Fibroblast of the aortic adventitia (primary cell): ENCODE data around the gene SYCN. TPM values are rescaled to one million over a fixed set of nuclear protein-coding genes. Genes with fewer than 3 reads are reported as not detected.

Experiments used
- DNase-seq: peaks from one replicate; pipeline ENCODE4 v3.0.0-alpha.2; 2010; ENCODE audit warnings: low read depth
- H3K4me3 ChIP-seq: 2 replicates; pipeline ENCODE4 v1.5.1; 2011; ENCODE audit warnings: low read depth, mild to moderate bottlenecking, control low read depth, low read length, moderate library complexity
- total RNA-seq: library from RNA; depleted of rRNA; stranded (reverse); fragments of >200 nt; gene quantifications from 2 replicates; pipeline ENCODE4 v1.2.3, GENCODE V29; 2012; ENCODE audit warnings: low replicate concordance
- TF ChIP-seq, protein P1 (sequence below): IDR thresholded peaks from 2 replicates; pipeline ENCODE4 v1.5.1; 2011; ENCODE audit warnings: mild to moderate bottlenecking, low read length, control low read depth, inconsistent platforms; ENCODE audit not compliant: insufficient read depth

SYCN gene
- total RNA-seq, 1 donor, result not detected

DNA sequence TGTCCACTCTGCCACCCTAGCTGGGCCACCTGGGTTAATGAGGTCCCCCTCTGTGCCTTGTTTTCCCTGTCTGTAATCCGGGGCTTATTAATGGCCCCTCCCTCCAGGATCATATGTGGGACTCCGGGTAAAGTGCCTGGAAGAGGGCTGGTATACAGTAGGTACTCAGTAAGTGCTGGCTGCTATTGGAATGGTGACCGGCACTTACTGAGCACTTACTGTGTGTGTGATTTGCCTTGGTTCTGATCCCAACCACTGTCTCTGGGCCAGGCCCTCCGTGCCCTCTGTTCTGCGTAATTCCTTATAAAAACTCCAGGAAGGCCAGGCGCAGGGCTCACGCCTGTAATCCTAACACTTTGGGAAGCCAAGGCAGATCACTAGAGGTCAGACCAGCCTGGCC lies 38.2 kb downstream of the SYCN start:
- TF ChIP-seq, protein P1, sequence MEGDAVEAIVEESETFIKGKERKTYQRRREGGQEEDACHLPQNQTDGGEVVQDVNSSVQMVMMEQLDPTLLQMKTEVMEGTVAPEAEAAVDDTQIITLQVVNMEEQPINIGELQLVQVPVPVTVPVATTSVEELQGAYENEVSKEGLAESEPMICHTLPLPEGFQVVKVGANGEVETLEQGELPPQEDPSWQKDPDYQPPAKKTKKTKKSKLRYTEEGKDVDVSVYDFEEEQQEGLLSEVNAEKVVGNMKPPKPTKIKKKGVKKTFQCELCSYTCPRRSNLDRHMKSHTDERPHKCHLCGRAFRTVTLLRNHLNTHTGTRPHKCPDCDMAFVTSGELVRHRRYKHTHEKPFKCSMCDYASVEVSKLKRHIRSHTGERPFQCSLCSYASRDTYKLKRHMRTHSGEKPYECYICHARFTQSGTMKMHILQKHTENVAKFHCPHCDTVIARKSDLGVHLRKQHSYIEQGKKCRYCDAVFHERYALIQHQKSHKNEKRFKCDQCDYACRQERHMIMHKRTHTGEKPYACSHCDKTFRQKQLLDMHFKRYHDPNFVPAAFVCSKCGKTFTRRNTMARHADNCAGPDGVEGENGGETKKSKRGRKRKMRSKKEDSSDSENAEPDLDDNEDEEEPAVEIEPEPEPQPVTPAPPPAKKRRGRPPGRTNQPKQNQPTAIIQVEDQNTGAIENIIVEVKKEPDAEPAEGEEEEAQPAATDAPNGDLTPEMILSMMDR, result no peak
- DNase-seq, result no peak
- H3K4me3 ChIP-seq, result no peak overlapping the region

DNA sequence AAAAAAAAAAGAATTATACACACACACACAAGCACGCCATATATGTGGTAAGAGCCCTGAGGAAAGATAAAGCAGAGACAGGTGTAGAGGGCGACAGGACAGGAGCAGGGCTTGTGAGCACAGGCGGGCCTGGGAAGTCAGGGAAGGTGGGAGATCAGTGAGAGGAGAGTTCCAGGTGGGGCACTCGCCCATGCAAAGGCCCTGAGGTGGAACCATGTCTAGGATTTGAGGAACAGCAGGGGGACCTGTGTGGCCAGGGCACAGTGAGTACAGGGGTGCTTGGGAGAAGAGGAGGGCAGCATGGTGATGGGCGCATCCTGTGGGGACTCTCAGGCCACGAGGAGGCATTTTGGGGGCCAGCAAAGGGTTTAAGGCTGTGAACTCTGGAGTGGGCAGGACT lies 39.8 kb downstream of the SYCN start:
- H3K4me3 ChIP-seq, result no peak overlapping the region
- TF ChIP-seq, protein P1, result no peak
- DNase-seq, result no peak

DNA sequence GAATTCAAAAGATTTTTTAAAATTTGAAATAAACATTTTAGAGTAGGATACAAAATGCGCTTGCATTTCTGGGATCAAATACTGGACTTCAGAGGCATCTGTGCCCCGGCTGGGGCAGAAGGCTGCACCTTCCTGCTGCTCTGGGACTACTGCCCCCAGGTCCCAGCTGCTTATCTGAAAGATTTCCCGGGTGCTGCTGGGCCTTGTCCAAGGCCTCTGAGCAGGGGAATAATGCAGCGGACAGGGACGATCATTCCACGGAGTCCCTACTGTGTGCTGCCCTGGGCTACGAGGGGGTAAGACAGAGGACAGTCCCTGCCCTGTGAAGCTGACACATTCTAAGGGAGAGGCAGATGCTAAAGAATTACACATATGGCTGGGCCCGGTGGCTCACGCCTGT lies 40.4 kb downstream of the SYCN start:
- DNase-seq, result no peak
- H3K4me3 ChIP-seq, result no peak overlapping the region
- TF ChIP-seq, protein P1, result no peak

DNA sequence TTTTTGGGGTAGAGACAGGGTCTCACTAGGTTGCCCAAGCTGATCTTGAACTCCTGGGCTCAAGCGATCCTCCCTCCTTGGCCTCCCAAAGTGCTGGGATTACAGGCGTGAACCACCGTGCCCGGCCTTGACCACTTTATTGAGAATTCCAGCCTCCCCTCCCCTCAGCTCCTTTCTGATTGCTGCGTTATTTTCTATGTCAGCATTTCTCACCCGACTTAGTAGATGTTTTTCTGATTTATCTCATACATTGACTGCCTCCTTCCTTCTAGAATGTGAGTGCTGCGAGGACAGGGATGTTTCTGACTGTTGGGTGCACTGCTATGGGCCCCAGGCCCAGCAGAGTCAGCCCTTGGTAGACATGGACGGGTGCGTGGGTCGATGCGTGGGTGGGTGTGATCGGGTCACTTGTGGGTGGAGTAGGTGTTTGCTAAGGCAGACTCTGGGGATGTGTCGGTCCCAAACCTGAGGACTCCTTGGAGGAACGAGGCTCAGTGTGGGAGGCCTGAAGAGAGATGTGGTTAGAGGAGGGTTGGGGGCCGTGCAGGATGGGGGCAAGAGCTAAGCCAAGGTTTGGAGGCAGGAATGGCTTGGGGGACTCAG lies 41.5 kb downstream of the SYCN start:
- H3K4me3 ChIP-seq, result no peak overlapping the region
- no peak for DNase-seq
- TF ChIP-seq, protein P1, result no peak

DNA sequence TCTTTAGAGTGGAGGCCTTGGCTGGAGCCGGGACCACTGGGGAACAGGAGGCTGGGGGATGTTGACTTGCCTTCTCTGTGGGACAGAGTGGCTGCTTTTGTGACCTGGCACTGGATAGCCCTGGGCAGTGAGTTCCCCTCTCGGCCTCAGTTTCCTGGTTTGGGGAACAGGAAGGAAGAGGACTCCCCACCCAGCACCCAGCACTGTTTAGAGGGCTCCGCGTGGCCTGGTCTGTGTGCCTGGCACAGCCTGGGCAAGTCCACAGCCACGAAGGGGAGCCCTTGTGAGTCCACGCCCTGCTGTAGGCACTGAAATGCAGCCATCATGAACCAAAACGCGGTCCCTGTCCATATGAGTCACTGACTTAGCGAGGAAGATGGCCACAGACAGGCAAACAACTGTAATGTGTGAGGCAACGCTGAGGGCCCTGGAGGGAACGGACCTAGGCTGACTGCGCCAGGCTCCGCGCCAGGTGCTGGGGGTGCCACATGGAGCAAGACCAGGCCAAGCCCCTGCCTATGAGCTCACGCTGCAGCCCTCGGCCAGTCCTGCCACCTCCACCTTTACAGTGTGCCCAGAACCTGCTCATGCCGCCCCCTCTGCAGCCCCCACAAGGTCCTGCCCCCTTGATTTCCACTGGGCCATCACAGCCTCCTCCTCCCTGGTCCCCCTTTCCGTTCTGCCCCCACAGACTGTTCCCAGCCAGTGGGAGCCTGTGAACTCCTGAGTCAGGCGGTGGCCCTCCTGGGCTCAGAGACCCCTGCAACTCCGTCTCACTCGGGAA lies 43.0 kb downstream of the SYCN start:
- H3K4me3 ChIP-seq, result no peak overlapping the region
- peak; percentile 41 for DNase-seq
- TF ChIP-seq, protein P1, result no peak

DNA sequence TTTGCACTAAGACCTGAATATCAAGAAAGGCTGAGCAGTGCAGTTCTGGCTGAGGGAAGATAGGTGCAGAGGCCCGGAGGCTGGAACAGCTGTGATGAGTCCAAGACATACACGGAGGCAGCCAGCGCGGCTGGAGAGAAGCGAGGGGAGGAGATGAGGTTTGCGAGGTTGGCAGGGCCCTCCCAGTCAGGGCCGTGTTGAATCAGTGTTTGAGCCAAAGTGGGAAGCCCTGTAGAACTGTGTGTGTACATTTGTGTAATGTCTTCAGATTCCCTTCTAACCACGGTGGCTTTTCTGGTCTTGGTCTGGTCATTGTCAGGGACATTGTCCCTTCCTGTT lies 43.6 kb downstream of the SYCN start:
- TF ChIP-seq, protein P1, result peak; percentile 60
- no peak overlapping the region for H3K4me3 ChIP-seq
- peak; percentile 85 for DNase-seq
